GM18867 (cell line): ENCODE results near the gene CKS1B.
"Not testable (repeated sequence)": the region's sequence is repeated elsewhere in the genome, so short reads cannot be mapped to it uniquely, and the experiment has no call there.

Source experiments
- ATAC-seq: cut with Tn5 transposase; IDR thresholded peaks from one replicate; pipeline ENCODE4 v1.9.1; 2021; ENCODE audit warnings: mild to moderate bottlenecking, moderate library complexity; ENCODE audit not compliant: unreplicated experiment

The CKS1B gene

GRCh38 chr1:154963643-154964042 lies 10.8 kb upstream of the CKS1B start:
- no peak for ATAC-seq

DNA sequence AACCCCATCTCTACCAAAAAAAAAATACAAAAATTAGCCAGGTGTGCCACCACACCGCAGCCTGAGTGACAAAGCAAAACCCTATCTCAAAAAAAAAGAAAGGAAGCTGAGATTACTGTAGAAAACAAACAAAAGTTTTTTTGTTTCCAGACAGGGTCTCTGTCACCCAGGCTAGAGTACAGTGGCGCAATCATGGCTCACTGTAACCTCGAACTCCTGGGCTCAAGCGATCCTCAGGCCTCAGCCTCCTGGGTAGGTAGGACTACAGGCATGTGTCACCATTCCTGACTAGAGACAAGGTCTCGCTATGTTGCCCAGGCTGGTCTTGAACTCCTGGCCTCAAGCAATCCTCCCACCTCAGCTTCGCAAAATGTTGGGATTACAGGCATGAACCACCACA lies 10.1 kb upstream of the CKS1B start:
- ATAC-seq = no peak

DNA sequence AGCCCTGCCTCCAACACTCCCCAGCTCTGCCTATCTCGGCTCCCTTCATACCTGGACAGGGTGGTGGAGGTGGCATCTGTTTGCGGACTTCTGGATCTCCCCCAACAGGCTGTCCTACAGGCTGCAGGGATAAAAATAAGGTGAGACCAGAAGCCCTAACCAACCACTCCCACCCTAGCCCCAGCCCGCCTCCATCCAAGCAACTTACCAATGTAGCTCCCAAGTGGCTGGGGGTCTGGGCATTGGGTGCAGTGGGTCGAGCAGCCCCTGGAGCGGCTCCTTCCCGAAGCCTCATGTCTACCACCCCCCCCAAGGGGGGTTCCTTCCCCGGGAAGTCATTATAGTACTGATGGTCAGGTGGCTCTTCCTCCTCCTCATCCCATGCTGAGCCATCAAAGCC lies 8.4 kb upstream of the CKS1B start:
- no peak for ATAC-seq

DNA sequence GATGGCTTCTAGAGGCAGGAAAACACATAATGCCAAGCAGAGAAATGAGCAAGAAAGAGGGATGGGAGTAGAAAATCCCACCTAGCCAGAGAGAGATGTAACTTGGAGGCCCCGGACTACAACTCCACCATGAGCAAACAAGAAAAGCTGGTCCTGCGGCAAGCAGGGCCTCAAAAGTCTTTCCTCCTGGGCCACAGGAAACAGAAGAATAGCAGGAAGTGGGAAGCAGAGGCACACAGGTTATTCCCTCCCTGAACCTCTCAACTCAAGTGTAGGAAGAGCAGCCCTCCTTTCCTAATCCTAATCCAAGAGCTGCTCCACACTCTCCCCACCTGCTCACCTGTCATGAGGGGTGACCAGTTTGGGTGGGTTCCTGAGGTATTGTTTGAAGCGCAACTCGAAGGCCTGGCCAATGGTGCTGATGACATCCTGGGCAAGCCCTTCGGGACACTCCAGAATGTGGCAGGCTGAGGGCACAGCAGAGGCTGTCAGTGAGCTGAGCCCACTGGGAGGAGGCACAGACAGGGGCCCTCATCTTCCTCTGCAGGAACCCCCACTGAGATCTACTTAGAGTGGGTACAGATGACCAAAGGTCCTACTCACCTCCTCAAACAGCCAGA lies 7.0 kb upstream of the CKS1B start:
- no peak for ATAC-seq

- ATAC-seq = no peak
Observed at GRCh38 chr1:154968731-154969130, 5.8 kb upstream of the CKS1B start.

GRCh38 chr1:154969246-154969645 lies 5.2 kb upstream of the CKS1B start:
- ATAC-seq = no peak

- no peak for ATAC-seq
Observed at GRCh38 chr1:154969860-154970452, 4.5 kb upstream of the CKS1B start.

GRCh38 chr1:154970631-154971340 lies 3.7 kb upstream of the CKS1B start, which contains the start of gene SHC1:
Gene SHC1 (minus strand): TSS chr1:154970747. CDS start chr1:154970526, 221 bp downstream.
- no peak for ATAC-seq

DNA sequence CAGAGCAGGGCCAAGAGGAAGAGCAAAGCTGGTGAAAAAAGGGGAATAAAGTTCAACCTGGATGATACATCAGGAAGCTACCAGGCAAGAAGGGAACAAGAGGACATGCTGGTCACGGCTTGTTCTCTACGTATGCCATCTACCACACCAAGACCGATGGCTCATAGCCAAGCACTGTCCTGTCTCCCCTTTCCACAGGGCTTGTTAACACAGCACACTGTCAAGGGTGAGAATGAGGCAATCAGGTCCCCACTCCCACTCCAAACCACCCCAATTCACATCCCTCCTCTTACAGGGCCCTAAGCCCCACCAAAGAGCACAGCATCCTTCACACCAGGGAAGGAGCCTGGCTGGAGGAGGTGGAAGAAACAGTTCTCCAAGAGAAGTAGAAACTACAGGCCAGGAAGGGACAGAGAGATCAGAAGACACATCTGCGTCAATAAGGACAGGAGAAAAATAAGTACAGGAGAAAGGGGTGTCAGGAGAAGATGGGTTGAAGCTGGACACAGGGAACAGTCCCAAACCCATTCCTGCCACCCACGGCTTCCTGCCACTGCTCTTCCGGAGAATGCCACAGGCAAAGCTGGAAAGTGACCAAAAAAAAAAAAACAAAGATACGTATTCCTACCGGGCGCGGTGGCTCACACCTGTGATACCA lies 3.0 kb upstream of the CKS1B start:
- no peak for ATAC-seq

DNA sequence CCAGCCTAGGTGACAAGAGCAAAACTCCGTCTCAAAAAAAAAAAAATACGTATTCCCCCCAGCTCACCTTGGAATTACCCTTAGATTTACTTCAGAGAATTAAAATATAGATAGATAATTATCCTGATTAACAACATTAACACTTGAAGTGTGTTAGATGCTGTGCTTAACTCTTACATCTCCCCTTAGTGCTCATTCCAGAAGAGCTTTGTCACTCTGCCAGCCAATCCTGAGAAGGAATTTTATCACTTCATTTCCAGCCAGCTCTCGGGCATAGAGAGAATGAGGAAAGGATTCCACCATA lies 2.3 kb upstream of the CKS1B start:
- no peak for ATAC-seq

GRCh38 chr1:154972517-154973343 lies 1.8 kb upstream of the CKS1B start:
- no peak for ATAC-seq

GRCh38 chr1:154973344-154974101 lies 958 bp upstream of the CKS1B start:
- ATAC-seq = peak; percentile 14

DNA sequence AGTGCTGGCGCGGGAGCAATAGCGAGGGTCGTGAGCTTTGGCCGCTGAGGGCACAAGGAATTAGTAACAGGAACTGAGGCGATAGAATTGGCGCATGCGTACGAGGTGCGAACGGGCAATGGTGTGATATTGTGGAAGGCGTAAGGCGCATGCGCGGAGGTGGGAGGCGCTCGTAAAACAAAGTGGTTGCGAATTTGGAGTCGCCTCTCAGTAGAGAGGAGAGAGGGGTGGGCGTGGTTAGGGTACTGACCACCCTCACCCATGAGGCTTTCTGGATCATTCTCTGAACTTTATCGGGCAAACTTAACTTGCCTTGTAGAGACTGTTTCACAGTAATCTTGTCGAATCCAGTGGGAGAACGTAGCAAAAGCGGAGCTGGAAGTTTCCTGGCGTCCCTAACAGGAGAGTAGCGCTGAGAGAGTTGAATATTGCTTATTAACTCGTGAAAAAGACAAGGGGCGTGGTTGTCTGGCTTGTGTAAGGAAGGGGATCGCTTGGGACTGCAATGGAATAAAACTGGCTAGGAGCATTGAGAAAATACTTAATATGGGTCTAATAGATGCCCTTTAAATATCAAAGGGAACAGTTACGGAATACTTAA lies 427 bp downstream of the CKS1B start:
- peak; percentile 41 for ATAC-seq

GRCh38 chr1:154975409-154976059 lies 1.1 kb downstream of the CKS1B start:
- ATAC-seq = no peak

DNA sequence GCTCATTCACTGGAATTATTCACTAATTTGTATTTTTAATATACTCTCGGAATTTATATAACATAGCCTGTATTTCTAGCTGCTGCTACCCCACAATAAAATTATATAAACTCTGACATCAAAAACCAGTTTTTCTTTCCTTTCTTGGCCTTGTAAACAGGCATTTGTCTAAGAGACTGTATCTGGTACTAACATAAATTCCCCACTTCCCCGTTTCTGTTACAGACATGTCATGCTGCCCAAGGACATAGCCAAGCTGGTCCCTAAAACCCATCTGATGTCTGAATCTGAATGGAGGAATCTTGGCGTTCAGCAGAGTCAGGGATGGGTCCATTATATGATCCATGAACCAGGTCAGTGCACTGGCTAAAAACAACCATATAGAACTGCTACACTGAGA lies 3.3 kb downstream of the CKS1B start:
- not testable (repeated sequence) for ATAC-seq

DNA sequence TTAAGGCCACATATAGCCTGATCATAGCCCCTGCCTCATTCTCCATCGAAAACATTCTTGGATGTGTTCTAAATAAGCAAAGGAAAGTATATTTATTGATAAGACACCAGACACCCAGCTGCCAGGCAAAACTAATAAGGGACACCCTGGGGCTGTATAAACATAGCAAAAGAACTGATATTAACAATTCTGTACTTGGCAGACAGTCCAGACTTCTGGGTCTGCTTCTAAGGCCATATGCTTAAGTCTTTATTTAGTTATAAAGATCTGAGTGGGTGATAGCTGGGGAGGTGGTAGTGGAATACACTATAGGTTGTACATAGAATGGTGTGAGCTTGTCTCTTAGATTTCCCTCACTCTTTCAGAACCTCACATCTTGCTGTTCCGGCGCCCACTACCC lies 3.9 kb downstream of the CKS1B start:
- no peak for ATAC-seq

- ATAC-seq = no peak
Observed at GRCh38 chr1:154982341-154982740, 7.9 kb downstream of the CKS1B start.

DNA sequence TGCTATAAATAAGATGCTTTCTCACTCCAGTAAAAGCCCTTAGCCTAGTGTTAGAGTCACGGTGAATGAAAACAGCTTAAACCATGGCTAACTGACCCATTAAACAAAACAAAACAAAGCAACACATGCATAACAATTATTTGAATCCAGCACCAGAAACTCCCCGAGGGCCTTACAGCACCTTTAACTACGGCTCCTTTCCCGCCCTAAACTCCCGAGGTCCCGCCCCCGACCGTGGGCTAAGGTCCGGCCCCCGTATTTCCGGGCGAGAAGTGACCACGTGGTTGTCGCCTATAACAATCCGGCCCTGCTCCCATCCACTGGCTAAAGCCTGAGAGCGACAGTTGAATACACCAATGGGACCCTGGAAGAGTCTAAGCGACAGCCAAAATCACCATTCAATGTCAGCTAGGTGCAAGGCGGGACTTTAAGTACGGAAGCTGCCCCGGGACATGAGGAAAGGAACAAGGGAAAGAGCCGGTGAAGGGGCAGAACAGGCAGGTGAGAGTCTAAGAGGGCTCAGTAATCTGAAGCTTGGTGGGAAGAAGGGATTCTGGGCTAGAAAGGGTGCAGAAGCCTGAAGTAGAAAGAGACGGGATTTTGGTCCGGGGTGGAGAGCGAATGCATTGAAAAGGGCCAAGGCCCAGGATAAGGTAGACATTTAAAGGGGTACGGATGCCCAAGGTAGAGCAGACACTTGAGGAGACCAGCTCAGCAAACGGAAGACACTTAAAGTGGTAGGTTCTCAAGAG lies 8.6 kb downstream of the CKS1B start, which contains the start of gene FLAD1:
Gene FLAD1 (plus strand): TSS at position 448 of the 752 bp plus-strand sequence. CDS start 351 bp downstream, outside the sequence.
- peak; percentile 95 for ATAC-seq
